Choroid plexus epithelial cell (primary cell): ENCODE data around the gene TNNI3.

ENCODE experiments used
- DNase-seq: peaks from one replicate; pipeline ENCODE4 v3.0.0-alpha.2; 2010; ENCODE audit warnings: low read depth
- H3K4me3 ChIP-seq: 2 replicates; pipeline ENCODE4 v1.5.1; 2011; ENCODE audit warnings: low read depth, mild to moderate bottlenecking, control low read depth, low read length, moderate library complexity
- TF ChIP-seq, protein P1 (sequence below): conservative IDR thresholded peaks from 2 replicates; pipeline ENCODE4 v1.5.1; 2011; ENCODE audit warnings: low read depth, mild to moderate bottlenecking, control low read depth, inconsistent platforms, low read length, moderate library complexity

Gene TNNI3

DNA sequence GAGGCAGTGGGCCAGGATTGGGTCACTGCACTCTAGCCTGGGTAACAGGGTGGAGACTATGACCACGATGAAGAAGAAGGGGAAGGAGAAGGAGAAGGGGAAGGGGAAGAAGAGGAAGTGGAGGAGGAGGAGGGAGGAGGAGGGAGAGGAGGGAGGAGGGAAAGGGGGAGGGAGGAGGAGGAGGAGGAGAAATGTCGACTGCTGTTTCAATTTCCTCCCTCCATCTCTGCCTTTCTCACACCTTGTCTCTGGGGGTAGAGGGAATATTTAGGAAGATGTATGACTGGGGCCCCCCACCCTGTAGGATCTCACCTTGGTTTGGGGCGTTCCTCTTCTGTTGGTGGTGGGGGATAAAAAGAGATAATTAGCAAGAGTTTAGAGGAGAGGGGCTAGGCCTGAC lies 12.3 kb downstream of the TNNI3 start:
- no peak for DNase-seq
- no peak overlapping the region for H3K4me3 ChIP-seq
- TF ChIP-seq, protein P1, sequence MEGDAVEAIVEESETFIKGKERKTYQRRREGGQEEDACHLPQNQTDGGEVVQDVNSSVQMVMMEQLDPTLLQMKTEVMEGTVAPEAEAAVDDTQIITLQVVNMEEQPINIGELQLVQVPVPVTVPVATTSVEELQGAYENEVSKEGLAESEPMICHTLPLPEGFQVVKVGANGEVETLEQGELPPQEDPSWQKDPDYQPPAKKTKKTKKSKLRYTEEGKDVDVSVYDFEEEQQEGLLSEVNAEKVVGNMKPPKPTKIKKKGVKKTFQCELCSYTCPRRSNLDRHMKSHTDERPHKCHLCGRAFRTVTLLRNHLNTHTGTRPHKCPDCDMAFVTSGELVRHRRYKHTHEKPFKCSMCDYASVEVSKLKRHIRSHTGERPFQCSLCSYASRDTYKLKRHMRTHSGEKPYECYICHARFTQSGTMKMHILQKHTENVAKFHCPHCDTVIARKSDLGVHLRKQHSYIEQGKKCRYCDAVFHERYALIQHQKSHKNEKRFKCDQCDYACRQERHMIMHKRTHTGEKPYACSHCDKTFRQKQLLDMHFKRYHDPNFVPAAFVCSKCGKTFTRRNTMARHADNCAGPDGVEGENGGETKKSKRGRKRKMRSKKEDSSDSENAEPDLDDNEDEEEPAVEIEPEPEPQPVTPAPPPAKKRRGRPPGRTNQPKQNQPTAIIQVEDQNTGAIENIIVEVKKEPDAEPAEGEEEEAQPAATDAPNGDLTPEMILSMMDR: no peak

DNA sequence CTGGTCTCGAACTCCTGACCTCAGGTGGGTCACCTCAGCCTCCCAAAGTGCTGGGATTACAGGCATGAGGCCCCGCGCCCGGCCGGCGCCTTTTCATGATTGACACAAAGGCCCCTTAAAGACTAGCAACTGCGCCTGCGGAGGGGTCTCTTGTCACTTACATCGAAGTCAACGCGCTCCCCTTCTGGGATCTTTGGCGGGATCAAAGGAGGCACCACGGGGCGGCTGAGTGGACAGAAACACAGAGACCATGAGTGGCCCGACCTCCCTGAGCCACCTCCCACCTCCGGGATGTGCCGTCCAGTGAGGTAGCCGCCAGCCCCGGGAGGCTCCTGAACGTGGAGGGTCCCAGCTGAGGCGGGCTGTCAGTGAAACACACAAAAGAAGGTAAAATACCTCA lies 15.8 kb downstream of the TNNI3 start:
- DNase-seq: no peak
- TF ChIP-seq, protein P1: no peak

DNA sequence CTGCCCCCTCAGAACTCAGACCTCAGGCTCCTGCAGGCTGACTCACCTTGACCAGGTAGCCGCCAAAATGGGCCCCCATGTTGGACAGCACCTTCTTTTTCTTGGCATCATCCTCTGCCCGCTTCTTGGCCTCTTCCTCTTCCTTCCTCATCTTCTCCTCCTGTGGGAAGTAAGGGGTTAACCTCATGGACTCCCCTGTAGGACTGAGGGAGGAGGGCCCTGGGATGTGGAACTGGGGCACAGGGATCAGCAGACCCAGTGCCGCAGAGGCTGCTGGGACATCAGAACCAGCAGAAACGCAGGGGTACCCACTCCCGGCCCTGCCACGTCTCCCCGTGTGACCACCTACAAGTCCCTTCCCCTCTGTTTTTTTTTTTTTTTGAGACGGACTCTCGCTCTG lies 19.6 kb downstream of the TNNI3 start:
- no peak overlapping the region for H3K4me3 ChIP-seq
- TF ChIP-seq, protein P1: no peak
- DNase-seq: no peak

More for the DNA sequence above, 15.8 kb downstream of the TNNI3 start:
- H3K4me3 ChIP-seq: no peak overlapping the region

DNA sequence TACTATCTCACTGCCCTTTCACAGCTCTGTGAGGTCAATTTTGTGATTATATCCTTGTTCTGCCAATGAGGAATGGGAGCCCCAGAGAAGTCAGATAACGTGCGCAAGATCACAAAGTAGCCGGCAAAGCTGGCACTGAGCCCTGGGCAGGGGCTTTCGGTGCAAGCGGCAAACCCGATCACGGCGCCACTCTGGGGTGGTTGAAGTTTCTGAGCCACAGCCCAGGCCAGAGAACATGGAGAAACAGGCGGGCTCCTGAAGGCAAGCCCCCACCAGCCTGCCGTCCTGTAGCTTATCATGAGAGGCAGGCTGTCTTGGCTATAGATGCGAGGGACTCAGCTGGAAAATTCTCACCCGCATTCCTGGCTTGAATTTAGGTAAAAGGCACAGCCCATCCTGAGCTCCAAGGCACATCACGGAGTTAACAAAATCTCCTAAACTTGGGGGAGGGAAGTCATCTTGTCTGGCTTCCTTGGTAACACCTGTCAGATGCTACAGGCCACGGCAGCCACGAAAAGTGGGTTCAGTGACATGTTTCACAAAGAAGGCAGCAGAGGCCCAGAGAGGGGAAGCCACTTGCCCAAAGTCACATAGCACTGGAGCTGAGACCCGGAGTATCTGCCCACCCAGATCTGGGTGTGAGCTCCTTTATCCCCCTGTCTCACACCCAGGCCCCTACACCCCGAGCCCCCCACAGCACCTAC lies 21.0 kb downstream of the TNNI3 start:
- DNase-seq: no peak

DNA sequence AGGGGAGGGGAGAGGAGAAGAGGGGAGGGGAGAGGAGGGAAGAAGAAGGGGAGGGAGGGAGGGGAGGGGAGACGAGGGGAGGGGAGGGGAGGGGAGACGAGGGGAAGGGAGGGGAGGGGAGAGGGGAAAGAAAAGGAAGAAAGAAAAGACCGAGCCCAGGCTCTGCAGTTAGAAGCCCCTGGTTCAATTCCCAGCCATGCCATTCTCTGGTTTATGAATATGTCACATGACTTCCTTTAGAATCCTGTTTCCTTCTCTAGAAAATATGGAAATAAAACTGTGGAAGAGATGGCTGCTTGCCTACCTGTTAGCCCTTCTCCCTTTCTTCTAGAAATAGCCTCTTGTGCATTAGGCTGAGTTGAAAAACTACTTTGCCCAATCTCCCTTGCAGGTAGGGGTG lies 22.8 kb downstream of the TNNI3 start:
- H3K4me3 ChIP-seq: no peak overlapping the region
- TF ChIP-seq, protein P1: no peak
- no peak for DNase-seq

More for the DNA sequence above, 21.0 kb downstream of the TNNI3 start:
- TF ChIP-seq, protein P1: no peak
- H3K4me3 ChIP-seq: no peak overlapping the region

DNA sequence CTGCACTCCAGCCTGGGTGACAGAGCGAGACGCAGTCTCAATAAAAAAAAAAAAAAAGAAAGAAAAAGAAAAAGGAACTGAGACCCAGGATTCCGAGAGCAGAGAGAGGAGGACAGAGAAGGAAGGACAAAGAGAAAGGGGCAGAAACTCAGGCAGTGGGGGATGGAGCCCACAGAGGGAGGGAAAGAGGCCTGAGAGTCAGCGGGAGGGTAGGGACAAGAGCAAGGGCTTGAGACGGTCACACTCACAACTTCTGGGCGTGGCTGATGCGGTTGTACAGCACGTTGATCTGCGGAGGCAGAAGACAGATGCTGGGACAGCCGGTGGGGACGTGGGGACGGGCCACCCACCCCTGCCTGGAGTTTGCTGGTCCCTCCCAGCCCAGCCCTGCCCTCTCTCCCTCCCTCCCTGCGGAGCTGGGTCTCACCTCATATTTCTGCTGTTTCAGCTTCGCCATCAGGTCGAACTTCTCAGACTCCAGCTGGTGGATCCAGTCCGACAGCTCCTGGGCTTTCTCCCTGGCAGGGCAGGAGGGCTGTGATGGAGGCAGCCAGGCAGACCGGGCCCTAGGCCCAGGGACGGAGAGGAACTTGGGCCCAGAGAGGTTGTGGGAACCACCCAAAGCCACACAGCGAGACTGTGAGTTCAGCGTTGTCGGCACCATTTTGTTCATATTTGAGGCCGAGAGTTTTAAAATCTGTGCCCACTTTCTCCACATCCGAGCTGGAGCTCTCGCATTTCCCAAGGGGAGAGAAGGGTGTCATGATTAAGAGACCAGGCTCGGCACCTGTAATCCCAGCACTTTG lies 23.7 kb downstream of the TNNI3 start:
- DNase-seq: no peak
- TF ChIP-seq, protein P1: no peak
- H3K4me3 ChIP-seq: no peak overlapping the region
